Breast epithelium (tissue), 4 donors: ENCODE measurements around the gene KCNG3. TPM values are rescaled to one million over a fixed set of nuclear protein-coding genes. Genes with fewer than 3 reads are reported as not detected.
A peak's percentile ranks its signal among the peaks of the same experiment; 100 is the strongest.

ENCODE experiments used
- DNase-seq, 2 donors: peaks; one replicate each; pipeline ENCODE4 v3.0.0-alpha.2; 2019; ENCODE audit warnings: low spot score in 2 of 2
- H3K27ac ChIP-seq, 2 donors: fragments of 200-600 bp; sonication (generic) in 1 of 2; one replicate each; pipeline ENCODE4 v1.5.1; 2016 to 2019; ENCODE audit warnings: mild to moderate bottlenecking in 1 of 2
- H3K27me3 ChIP-seq, 2 donors: fragments of 200-600 bp; sonication (generic) in 1 of 2; one replicate each; pipeline versions ENCODE4 v1.5.1 to v1.6.0; 2017 to 2019; ENCODE audit warnings: control low read depth in 1 of 2, mild to moderate bottlenecking in 1 of 2
- H3K36me3 ChIP-seq: fragments of 200-600 bp; one replicate; pipeline ENCODE4 v1.5.1; 2019
- H3K4me1 ChIP-seq, 2 donors: fragments of 200-600 bp; sonication (generic); one replicate each; pipeline ENCODE4 v1.5.1; 2016 to 2019; ENCODE audit warnings: control low read depth in 1 of 2
- H3K4me3 ChIP-seq, 3 donors: fragments of 200-600 bp; sonication (generic); 1 replicate in 2 of 3; 2 replicates in 1 of 3; pipeline ENCODE4 v1.5.1; 2016 to 2019; ENCODE audit warnings: mild to moderate bottlenecking in 3 of 3, moderate library complexity in 2 of 3
- H3K9me3 ChIP-seq, 2 donors: fragments of 200-600 bp; sonication (generic) in 1 of 2; one replicate each; pipeline ENCODE4 v1.5.1; 2016 to 2019; ENCODE audit warnings: control low read depth in 1 of 2
- POLR2A ChIP-seq: fragments of 450-650 bp; IDR thresholded peaks from one replicate; pipeline ENCODE4 v1.6.1; 2016; ENCODE audit warnings: antibody characterized with exemption, mild to moderate bottlenecking, moderate library complexity
- POLR2AphosphoS5 ChIP-seq, 3 donors: sonication (generic); formaldehyde crosslinking; IDR thresholded peaks; one replicate each; pipeline ENCODE4 v1.6.1; 2017; ENCODE audit warnings: antibody characterized with exemption in 3 of 3
- intact Hi-C: fragments of 100-400 bp; cut with DNase I; formaldehyde crosslinking; loops from one replicate; pipeline ENCODE4 v1.15.1; 2023; ENCODE audit warnings: low total_unique reads
- total RNA-seq, 3 donors: library from RNA; depleted of rRNA; stranded (reverse); fragments of >200 nt; gene quantifications; one replicate each; pipeline ENCODE4 v1.1.0, GENCODE V29; 2016
- TF ChIP-seq, protein P1 (sequence below), 3 donors: fragments of 450-650 bp; IDR thresholded peaks; one replicate each; pipeline ENCODE4 v1.5.1; 2016 to 2017; ENCODE audit warnings: antibody characterized with exemption in 3 of 3, mild to moderate bottlenecking in 3 of 3, moderate library complexity in 3 of 3

The KCNG3 gene, protein sequence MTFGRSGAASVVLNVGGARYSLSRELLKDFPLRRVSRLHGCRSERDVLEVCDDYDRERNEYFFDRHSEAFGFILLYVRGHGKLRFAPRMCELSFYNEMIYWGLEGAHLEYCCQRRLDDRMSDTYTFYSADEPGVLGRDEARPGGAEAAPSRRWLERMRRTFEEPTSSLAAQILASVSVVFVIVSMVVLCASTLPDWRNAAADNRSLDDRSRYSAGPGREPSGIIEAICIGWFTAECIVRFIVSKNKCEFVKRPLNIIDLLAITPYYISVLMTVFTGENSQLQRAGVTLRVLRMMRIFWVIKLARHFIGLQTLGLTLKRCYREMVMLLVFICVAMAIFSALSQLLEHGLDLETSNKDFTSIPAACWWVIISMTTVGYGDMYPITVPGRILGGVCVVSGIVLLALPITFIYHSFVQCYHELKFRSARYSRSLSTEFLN
- total RNA-seq, result under 1 TPM in 1 of 3 donors, not detected in 2; 0.33 TPM

DNA sequence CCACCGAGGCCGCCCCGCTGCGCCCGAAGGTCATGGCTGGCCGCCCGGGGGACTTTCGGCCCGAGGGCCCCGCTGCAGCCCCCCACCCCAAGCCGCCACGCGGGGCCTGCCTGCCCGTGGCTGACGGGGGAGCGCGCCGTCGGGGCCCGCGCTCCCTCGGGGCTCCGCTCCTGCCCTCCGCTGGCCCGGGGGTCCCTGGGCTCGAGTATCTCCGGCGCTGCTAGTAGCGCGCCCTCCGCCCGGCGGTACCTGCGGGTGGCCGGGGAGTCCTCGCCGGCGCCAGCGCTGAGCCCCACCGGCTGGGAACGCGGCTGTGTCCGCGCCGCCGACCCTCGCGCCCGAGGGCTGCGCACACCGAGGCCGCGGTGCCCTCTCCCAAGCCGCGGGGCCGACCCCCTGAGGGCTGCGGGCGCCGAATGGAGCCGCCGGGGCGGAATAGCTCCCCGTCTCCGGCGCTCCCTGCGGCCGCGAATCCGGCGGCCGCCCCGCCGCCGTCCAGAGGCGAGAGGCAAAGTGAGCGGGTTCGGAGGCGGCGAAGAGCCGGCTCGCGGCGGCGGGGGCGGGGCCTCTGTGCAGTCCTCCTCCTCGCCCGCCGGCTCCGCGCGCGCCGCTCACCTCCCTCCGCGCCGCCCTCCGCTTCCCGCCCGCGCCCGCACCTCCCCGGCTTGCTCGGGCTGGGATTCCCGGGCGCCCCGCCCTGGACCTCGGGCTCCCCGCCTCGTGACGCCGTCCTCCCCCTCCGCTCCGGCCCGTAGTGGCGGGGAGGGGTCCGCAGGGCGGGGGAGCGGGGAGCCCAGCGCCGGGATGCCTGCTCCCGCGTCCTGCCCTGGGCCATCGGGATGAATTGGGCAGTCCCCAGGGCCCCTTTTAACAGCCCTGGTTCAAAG lies at the start of gene KCNG3:
Gene KCNG3 (minus strand): TSS at position 515 of the 887 bp plus-strand sequence. CDS start 481 bp downstream, at position 34.
- no peak for DNase-seq
- Histone ChIP-seq H3K4me1 (peaks cover 0 to 5% of the 10 kb centered on the region in 2 donors), H3K27me3 (peaks cover 4 to 5% of the 10 kb centered on the region in 2 donors), H3K36me3 (no peaks in the 10 kb centered on the region), H3K27ac (peak within 1 kb of the TSS in 1 of 2 donors; percentile 36), H3K9me3 (no peaks in the 10 kb centered on the region), H3K4me3 (peak within 1 kb of the TSS; percentile 45 to 78 (median 67))
- TF ChIP-seq, protein P1, sequence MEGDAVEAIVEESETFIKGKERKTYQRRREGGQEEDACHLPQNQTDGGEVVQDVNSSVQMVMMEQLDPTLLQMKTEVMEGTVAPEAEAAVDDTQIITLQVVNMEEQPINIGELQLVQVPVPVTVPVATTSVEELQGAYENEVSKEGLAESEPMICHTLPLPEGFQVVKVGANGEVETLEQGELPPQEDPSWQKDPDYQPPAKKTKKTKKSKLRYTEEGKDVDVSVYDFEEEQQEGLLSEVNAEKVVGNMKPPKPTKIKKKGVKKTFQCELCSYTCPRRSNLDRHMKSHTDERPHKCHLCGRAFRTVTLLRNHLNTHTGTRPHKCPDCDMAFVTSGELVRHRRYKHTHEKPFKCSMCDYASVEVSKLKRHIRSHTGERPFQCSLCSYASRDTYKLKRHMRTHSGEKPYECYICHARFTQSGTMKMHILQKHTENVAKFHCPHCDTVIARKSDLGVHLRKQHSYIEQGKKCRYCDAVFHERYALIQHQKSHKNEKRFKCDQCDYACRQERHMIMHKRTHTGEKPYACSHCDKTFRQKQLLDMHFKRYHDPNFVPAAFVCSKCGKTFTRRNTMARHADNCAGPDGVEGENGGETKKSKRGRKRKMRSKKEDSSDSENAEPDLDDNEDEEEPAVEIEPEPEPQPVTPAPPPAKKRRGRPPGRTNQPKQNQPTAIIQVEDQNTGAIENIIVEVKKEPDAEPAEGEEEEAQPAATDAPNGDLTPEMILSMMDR (IDR thresholded peaks at IDR 0.05), result no peak
- no peak for TF ChIP-seq POLR2A
- intact Hi-C loops, result loop anchor here (5.0 kb wide), 1 partner anchor 169 kb away; no protein-coding TSS in a partner anchor

DNA sequence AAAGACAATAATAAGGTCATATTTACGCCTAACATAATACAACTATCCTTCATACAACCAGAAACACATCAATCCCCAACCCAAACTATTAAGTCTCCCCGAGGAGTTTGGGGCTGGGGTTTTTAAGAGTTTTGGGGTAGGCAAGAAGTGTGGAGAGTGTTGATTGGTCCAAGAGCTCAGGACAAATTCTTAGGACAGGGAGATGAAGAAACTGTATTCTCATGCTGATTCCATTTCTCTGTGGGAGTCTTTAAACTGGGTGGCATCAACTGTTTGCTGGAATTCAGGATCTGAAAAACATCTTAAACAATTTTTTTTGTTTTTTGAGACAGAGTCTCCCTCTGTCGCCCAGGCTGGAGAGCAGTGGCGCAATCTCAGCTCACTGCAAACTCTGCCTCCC lies 49.1 kb upstream of the KCNG3 start:
- H3K9me3 ChIP-seq, result no peaks in the 10 kb centered on the region
- no peak overlapping the region for H3K4me3 ChIP-seq
- H3K36me3 ChIP-seq, result no peaks in the 10 kb centered on the region
- no peaks in the 10 kb centered on the region for H3K27me3 ChIP-seq
- no peak for DNase-seq
- H3K27ac ChIP-seq, result no peak overlapping the region
- H3K4me1 ChIP-seq, result no peaks in the 10 kb centered on the region
- intact Hi-C loops, result no loop called here
- TF ChIP-seq POLR2AphosphoS5 (IDR thresholded peaks at IDR 0.05) (no peak), POLR2A (no peak)
- TF ChIP-seq, protein P1 (IDR thresholded peaks at IDR 0.05), result no peak

DNA sequence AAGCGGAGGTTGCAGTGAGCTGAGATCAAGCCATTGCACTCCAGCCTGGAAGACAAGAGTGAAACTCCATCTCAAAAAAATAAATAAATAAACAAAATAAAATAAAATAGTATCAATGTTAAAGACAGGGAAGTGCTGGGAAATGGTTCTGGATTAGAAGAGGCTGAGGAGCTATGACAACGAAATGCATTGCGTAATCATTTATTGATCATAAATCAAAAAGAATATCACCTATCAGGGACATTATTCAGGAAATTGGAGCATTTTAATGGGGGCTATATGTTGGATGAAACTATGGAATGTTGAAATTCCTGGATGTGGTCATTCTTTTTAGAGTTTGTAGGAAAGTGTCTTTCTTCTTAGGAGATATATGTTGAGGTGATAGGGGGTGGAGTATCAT lies 43.7 kb upstream of the KCNG3 start:
- intact Hi-C loops, result no loop called here
- Histone ChIP-seq H3K27me3 (no peaks in the 10 kb centered on the region), H3K36me3 (no peaks in the 10 kb centered on the region), H3K9me3 (no peaks in the 10 kb centered on the region), H3K27ac (no peak overlapping the region), H3K4me1 (no peaks in the 10 kb centered on the region), H3K4me3 (no peak overlapping the region)
- TF ChIP-seq POLR2A (no peak), POLR2AphosphoS5 (IDR thresholded peaks at IDR 0.05) (no peak)
- TF ChIP-seq, protein P1 (IDR thresholded peaks at IDR 0.05), result no peak
- no peak for DNase-seq

DNA sequence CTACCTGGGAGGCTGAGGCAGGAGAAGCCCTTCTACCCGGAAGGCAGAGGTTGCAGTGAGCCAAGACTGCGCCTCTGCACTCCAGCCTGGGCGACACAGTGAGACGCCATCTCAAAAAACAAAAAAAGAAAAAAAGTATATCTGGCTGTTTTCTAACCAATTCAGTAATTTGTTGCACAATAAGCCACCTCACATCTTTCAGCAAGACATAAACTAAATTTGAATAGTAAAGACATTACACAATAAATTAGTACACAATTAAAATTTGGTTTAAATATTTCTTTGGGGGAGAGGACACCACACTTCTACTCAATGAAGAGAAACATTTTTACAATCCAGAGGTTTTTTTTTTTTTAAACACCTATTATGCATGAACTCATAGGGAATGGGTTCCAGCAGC lies 38.6 kb upstream of the KCNG3 start:
- H3K27ac ChIP-seq, result no peak overlapping the region
- H3K4me3 ChIP-seq, result no peak overlapping the region
- intact Hi-C loops, result no loop called here
- no peaks in the 10 kb centered on the region for H3K9me3 ChIP-seq
- no peak for DNase-seq
- no peaks in the 10 kb centered on the region for H3K27me3 ChIP-seq
- no peaks in the 10 kb centered on the region for H3K36me3 ChIP-seq
- TF ChIP-seq POLR2AphosphoS5 (IDR thresholded peaks at IDR 0.05) (no peak), POLR2A (no peak)
- TF ChIP-seq, protein P1 (IDR thresholded peaks at IDR 0.05), result no peak
- H3K4me1 ChIP-seq, result no peaks in the 10 kb centered on the region
